ENCODE measurements around the gene CFHR4.

GRCh38 chr1:196860323-196860884 is 27.4 kb upstream of the CFHR4 start:
- TF ChIP-seq CTCF (IDR thresholded peaks at IDR 0.05) (no peak), POLR2A (IDR thresholded peaks at IDR 0.05) (no peak)
